HG02642 (cell line): ENCODE measurements around the gene GPNMB.

ENCODE experiments used
- ATAC-seq: cut with Tn5 transposase; IDR thresholded peaks from one replicate; pipeline ENCODE4 v1.9.1; 2021; ENCODE audit warnings: mild to moderate bottlenecking; ENCODE audit not compliant: unreplicated experiment, poor library complexity

GPNMB gene

DNA sequence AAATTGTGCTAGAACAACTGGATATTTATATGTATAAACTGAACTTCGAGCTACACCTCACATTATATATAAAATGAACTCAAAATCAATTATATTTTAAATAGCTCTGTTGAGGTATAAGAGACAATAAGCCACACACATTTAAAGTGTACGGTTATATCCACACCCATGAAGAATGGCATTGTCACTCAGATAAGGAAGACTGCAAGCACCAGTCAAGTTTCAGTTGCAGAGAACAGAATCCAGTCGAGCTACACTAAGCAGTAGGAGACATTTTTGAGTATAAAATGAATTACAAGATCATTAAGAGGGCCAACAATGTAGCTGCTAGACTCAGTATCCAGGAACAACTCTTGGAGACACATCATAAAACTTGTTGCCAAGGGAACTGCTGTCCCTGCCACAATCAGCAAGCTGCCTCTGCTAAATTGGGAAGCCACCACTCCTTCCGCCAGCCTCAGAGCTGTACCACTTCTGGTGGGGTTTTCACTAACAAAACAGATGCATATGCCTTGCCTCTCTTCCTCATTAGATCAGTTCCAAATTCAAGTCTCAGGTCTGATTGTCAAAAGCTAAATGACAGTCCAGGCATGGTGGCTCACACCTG, 19.6 kb upstream of the GPNMB start:
- no peak for ATAC-seq

DNA sequence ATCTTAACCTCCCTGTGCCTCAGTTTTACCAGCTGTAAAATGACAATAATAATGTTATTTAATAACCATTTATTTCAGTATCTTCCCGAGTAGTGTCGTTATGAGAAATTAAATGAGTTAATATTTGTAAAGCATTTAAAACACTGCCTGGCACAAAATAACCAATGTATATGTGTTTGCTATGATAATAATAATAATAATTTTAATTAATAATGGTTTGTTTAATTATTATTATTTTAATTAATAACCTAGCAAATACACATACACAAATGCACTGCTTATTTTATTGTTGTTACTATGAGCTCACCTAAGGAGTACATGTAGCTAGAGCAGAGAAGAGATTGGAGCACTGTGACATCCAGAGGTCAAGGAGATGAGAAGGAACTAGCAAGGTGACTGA, 18.2 kb upstream of the GPNMB start:
- ATAC-seq = no peak

GRCh38 chr7:23230641-23231101, 15.9 kb upstream of the GPNMB start:
- ATAC-seq = no peak

GRCh38 chr7:23232966-23233365, 13.6 kb upstream of the GPNMB start:
- no peak for ATAC-seq

DNA sequence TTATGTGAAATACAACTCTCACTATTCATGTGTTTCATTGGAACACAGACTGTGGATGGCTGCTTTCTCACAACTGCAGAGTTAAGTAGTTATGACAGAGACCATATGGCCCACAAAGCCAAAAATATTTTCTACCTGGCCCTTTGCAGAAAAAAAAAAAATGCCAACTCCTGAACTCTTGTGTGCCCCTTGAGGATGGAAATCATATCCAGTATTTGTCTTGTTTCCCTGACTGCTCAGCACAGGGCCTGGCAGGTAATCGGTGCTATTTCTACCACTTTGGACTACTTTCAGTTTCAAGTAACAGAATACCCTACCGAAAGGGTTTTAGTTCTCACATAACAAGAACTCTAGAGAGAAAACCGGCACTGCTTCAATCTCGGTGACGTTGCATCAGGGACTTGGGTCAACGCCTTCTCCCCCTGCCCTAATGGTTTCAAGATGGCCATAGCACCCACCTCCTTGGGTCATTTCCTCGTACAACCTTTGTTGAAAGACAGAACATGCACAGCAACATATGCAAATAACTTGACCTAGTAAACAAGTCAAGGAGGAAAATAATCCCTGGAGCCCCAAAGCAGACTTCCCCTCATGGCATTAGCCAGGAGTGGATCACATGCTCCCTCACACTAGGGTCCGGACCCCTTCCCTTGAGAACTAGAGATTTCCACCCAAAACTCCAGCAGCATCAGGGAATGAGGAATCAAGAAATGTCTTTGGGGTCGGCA, 11.8 kb upstream of the GPNMB start:
- ATAC-seq = peak; percentile 87

DNA sequence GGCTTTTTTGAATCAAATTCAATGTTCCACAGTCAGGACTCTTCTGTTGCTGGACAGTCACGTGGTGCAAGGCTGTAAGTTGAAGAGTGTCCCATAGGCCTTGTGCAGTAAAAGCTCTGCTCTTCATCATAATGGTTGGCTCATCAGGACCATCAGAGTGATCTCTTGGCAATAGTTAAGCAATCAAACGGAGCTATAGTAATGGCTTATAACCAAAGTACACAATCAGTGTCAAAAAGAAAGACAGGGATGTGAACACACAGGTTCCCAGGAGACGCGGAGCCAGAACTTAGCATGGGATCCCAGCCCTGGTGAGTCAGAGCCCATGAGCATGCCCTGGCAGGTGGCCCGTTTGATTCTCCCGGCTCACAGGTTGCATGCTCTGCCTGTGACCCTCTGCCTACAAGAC, 10.8 kb upstream of the GPNMB start:
- ATAC-seq = no peak

DNA sequence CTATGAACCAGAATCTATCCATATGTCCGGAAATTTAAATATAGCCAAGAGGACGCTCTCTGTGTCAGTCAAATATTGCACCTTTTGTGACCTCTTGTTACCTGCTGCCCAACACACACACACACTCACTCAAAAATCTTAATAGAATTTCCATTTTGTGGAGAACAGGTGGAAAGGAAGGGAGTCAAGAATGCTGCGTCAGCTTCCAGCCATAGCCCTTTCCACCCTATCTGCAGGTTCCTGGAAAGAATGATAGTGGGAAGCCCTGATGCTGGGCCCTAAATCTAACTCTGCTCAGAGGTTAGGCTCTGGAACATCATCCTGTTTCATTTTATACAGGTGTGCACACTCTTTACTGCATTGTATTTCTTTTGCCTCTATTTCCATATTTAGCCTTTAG, 9.6 kb upstream of the GPNMB start:
- no peak for ATAC-seq

DNA sequence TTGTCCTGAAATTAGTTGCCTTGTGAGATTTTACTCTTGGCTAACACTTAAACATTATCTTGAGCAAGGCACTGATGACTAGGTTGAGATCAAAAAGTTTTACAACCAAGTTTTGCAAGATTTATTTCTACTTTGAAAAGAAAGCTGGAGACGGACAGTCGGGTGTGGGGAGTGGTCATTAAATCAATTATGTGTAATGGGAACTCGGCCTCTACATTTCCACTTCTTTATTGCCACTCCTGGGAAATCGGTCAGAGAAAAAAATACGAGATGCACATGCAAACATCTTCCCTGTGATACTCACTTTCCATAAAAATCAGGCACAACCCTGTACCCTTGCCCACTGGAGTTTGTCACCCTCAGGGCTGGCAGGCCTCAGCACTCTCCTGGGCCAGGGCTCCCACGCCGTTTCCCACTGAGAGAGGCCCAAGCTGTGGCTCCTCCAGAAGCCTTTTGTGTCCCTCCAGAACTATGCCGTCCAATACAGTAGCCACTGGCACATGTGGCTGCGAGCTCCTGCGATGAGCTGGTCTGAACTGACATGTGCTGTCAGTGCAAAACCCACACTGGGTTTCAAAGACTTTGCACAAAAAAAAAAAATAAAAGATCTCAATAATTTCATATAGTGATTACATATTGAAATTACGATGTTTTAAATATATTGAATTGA, 7.5 kb upstream of the GPNMB start:
- ATAC-seq = no peak

GRCh38 chr7:23239698-23240097, 6.9 kb upstream of the GPNMB start:
- no peak for ATAC-seq

GRCh38 chr7:23242321-23242720, 4.3 kb upstream of the GPNMB start:
- ATAC-seq = no peak

GRCh38 chr7:23242935-23243334, 3.6 kb upstream of the GPNMB start:
- no peak for ATAC-seq

DNA sequence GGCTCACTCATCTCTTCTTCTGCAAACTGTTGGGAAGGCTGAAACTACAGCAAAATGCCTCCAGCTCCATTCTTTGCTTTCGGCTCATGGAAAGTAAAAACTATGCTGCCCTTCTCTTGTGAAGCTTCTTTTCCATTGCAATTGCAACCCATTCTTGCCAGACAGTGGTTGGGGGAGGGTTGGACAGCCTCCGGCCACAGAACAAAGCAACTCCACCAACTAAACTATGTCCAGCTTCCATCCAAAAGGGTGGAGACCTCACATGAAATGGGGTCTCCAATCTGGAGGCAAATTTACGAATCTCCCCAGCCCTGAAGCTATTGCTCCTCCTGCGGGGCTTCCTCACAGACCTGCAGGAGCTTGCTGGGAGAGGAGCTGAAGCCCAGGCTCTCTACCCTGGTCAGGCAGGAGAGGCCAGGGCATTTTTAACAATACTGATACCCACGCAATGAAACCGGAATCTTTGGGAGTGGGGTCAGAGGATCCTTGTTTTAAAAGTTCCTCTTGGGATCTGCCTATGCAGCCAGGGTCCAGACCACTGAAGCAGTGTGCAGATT, 549 bp downstream of the GPNMB start:
- ATAC-seq = no peak

DNA sequence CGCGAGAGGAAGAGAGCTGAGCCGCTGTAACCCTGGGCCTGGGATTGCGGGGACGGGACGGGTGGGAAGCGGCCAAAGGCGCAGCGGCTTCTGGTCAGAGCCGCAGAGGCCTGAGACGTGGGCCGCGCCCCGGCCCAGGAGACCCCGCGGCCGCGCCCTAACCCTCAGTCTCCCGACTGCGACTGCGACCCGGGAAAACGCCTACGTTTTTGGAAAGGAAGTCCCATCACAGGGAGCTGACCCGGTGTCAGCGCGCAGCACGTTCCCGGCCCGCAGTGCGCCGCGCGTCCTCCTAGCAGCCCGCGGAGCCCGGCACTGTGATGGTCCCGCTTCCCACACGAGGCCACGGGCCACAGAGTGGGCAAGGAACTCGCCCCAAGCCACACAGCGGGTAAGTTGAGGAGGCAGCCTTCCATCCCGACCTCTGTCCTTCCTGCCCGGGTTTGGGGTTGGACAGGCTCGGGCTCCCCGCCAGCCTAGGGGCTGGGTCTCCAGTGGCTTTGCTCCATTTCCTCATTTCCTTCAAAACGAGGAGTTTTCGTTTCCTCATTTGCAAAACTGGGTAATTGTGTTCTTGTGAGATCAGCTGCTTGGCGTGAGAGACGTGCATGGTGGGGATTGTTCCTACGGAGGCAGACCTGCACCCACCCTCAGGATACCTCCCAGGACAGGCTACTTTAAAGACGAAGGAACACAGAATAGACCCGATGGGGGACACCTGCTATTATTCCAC, 1.2 kb downstream of the GPNMB start:
- no peak for ATAC-seq

- ATAC-seq = no peak
These were observed 2.9 kb downstream of the GPNMB start for GRCh38 chr7:23249486-23249885.

- ATAC-seq = no peak
These were observed 7.6 kb downstream of the GPNMB start for GRCh38 chr7:23254051-23254681.

DNA sequence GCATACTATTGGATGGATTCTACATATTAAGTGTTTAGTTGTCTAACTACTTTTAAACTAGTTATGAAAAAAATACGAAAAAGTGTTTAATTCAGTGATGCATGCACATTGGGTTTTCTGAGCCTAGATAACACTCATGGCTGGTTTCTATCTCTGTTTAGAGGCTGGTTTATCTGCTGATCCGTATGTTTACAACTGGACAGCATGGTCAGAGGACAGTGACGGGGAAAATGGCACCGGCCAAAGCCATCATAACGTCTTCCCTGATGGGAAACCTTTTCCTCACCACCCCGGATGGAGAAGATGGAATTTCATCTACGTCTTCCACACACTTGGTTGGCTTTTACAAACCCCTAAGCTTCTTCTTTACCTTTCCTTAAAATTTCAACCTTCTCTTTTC, 10.2 kb downstream of the GPNMB start:
- ATAC-seq = no peak

GRCh38 chr7:23260371-23260770, 13.8 kb downstream of the GPNMB start:
- ATAC-seq = no peak

DNA sequence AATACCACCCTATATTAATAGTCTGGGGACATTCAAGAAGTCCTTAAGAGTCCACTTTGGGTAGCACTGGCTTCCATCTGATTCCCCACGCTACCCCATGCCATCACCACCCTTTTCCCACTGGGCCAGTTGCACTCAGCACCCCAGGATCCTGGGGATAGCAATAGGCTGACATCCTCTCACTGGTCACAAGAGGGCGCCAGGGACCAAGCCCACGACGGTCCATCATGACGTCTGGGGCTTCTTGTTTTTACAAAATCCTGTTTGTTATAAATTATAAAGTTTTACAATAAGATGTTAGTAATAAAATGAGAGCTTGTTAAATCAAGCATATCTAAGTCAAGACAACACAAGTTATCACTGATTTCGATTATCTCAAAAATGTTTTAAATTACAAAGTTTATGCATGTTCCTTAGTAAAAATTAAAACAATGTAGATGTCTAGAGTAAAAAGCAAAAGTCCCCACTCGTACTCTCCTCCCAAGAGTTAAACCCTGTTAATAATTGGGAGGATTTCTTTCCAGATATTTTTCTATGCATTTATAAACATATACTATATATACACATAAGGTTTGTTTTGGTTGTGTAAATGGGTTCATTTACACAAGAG, 15.4 kb downstream of the GPNMB start:
- peak; percentile 83 for ATAC-seq

DNA sequence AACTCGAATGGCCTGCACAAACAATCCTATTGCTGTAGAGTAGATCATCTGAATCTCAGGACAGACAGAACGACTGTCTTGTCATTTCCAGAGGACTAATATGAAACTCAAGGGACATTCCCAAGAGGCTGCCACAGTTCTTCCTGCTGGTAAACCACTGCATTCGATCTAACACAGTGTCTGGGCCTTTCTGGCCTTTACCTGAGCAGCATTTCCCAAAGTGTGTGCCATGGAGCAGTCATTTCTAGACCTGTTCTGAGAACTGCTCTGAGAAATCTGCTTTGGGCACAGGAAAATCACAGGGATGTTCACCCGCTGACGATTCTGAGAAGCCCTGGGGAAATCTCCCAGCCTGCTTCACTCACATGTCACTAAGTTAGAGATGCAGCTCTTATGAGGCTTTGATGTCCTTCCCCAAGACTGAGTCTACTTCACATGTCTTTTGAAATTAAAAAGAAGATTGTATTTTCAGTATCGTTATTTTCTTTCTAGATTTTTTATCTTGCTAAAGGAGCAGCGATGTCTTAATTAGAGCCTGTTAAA, 18.4 kb downstream of the GPNMB start:
- ATAC-seq = peak; percentile 61
